HEK293 (cell line): ENCODE data around the gene OPHN1.

Experiments
- ATF2 ChIP-seq: fragments of 450-650 bp; formaldehyde crosslinking; IDR thresholded peaks from 2 replicates; pipeline ENCODE4 v1.5.1; 2016; ENCODE audit warnings: missing biosample characterization, missing genetic modification characterization, low read depth
- CTCF ChIP-seq: fragments of 450-650 bp; formaldehyde crosslinking; IDR thresholded peaks from 2 replicates; pipeline ENCODE4 v1.5.1; 2016; ENCODE audit warnings: missing biosample characterization, missing genetic modification characterization
- KLF16 ChIP-seq: fragments of 450-650 bp; formaldehyde crosslinking; IDR thresholded peaks from 2 replicates; pipeline ENCODE4 v1.5.1; 2017; ENCODE audit warnings: missing biosample characterization, missing genetic modification characterization
- REST ChIP-seq: fragments of 450-650 bp; formaldehyde crosslinking; IDR thresholded peaks from 2 replicates; pipeline ENCODE4 v1.5.1; 2016; ENCODE audit warnings: missing biosample characterization, missing genetic modification characterization
- TCF7L2 ChIP-seq: IDR thresholded peaks from 2 replicates; pipeline ENCODE4 v1.6.1; 2011; ENCODE audit warnings: low read depth, mild to moderate bottlenecking, inconsistent platforms, low read length, moderate library complexity, borderline replicate concordance
- ZFP3 ChIP-seq: fragments of 450-650 bp; formaldehyde crosslinking; IDR thresholded peaks from 2 replicates; pipeline ENCODE4 v1.5.1; 2016; ENCODE audit warnings: low read depth, missing biosample characterization, missing genetic modification characterization
- ZNF544 ChIP-seq: fragments of 450-650 bp; formaldehyde crosslinking; IDR thresholded peaks from 2 replicates; pipeline ENCODE4 v1.5.0; 2017; ENCODE audit warnings: missing biosample characterization, missing genetic modification characterization
- ZNF670 ChIP-seq: fragments of 450-650 bp; formaldehyde crosslinking; IDR thresholded peaks from 2 replicates; pipeline ENCODE4 v1.5.1; 2016; ENCODE audit warnings: missing biosample characterization, missing genetic modification characterization, low read depth
- ZNF76 ChIP-seq: fragments of 450-650 bp; formaldehyde crosslinking; IDR thresholded peaks from 2 replicates; pipeline ENCODE4; 2016; ENCODE audit warnings: low read depth, missing biosample characterization, missing genetic modification characterization, borderline replicate concordance

- no peak for TF ChIP-seq CTCF (tag by site-specific recombination)
- TF ChIP-seq ZNF76: no peak
- no peak for TF ChIP-seq ZNF670 (tag by site-specific recombination)
- TF ChIP-seq REST (tag by site-specific recombination): no peak
- TF ChIP-seq ATF2 (tag by site-specific recombination): no peak
- no peak for TF ChIP-seq TCF7L2
- TF ChIP-seq ZFP3 (tag by site-specific recombination): no peak
- TF ChIP-seq ZNF544 (tag by site-specific recombination): no peak
- TF ChIP-seq KLF16 (tag by site-specific recombination): no peak
These were observed 88.3 kb downstream of the OPHN1 start for GRCh38 chrX:68345025-68345424.
